Activated CD4-positive, alpha-beta T cell treated with anti-CD3 and anti-CD28 coated beads, Interleukin-2, Interleukin-4, amounts not matched to agents 100 ng/mL and 50 ng/mL, durations not matched to agents 16 hours and 8 hours (primary cell): ENCODE data around the gene CPEB1.

Experiments used
- DNase-seq: peaks from one replicate; pipeline ENCODE4 v3.0.0-alpha.2; 2020; ENCODE audit warnings: low spot score

CPEB1 gene

GRCh38 chr15:82595203-82595602 is 52.0 kb downstream of the CPEB1 start:
- DNase-seq: no peak

- no peak for DNase-seq
Measured at GRCh38 chr15:82587805-82588204, 59.4 kb downstream of the CPEB1 start.

DNA sequence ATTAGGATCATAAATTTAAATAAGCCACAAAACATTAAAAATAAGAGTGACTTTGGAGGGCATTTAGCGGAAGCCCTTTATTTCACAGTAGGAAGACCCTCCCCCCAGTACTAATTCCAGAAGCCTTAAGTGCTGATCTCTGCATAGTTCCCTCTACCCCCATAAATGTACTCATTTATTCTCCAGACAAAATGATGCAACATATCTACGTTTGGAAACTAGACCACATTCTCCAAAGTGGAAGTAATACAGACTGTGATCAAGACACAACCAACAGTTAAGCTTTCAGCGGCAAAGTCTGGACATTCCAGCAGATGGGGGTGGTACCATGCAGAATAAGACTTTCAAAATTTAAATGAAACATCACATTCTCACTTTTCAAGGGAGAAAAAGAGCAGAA is 62.1 kb downstream of the CPEB1 start:
- no peak for DNase-seq

GRCh38 chr15:82580713-82581112 is 66.5 kb downstream of the CPEB1 start:
- no peak for DNase-seq

DNA sequence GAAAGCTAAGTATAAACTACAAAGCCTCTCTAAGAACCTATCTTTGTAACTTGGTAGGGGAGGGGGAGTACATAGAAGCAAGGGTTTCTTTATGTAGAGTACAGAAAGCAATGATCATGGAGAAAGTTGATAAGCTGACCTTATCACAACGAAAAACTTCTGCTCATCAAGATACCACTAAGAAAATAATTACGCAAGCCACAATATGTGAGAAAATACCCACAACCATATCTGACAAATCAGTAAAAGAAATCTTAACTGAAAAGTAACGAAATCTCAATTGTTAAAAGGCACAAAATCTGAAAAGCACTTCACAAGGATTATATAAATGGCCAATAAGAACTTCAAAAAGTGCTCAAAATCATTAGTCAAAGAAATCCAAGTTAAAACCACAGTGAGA is 71.8 kb downstream of the CPEB1 start:
- DNase-seq: no peak

GRCh38 chr15:82572986-82573385 is 74.2 kb downstream of the CPEB1 start:
- no peak for DNase-seq

GRCh38 chr15:82572311-82572710 is 74.9 kb downstream of the CPEB1 start:
- DNase-seq: no peak

DNA sequence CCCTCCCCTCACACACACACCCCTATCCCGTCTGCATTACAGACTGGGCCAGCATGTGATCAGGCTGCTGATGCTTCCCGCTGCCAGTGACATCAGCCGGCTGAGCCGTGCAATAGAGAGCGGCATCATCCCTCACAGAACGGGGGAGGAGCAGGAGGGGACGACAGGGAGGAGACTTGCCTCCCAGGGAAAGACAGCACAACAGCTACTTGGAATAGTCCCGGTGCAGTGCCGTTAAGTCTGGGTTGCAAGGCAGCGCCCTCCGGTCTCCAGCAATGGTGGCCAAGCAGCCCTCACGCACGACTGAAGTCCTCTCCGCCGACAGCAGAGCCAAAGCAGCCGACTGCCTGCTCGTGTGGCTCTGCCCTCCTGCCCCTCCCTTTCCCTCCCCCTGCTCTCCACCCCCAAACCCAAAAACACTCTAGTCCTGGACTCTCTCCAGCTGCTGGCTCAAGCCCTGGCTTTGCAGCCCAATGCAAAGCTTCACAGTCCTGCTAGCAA is 75.4 kb downstream of the CPEB1 start:
- DNase-seq: no peak

DNA sequence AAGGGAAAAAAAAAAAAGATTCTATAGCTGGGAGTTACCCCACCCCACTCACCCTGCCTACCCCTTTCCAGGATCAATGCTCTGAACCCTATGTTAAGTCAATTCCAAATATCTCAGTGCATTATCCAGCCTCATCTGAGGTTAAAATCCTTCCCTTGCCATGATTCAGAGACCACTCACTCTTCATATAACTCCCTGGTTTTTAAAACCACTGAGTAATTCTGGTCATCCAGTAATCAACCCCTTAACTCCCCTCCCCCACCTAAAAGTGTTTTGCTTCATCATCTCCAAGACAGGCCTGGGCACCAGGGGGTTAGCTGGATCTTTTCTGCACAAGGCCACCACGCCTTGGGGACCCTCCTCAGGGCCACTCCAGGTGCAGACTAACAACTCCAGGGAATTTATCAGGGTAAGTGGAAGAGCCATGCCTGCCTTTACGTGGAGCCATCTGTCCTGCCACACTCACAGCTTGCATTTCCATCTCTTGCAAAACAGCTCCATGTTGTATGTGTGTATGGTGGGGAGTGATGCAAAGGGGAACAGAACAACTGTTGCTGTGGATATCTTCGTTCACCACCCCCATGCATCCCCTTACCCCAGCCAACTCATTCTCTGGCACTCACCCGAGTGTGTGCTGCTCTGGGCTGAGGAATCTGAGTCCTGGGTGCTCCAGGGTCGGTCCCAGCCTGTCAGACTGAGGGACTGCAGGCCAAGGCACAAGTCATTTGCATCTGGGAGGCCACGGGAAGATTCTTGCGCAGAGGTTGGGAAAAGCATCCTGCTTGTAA is 76.2 kb downstream of the CPEB1 start:
- no peak for DNase-seq

- DNase-seq: no peak
Measured at GRCh38 chr15:82569834-82570233, 77.3 kb downstream of the CPEB1 start.

DNA sequence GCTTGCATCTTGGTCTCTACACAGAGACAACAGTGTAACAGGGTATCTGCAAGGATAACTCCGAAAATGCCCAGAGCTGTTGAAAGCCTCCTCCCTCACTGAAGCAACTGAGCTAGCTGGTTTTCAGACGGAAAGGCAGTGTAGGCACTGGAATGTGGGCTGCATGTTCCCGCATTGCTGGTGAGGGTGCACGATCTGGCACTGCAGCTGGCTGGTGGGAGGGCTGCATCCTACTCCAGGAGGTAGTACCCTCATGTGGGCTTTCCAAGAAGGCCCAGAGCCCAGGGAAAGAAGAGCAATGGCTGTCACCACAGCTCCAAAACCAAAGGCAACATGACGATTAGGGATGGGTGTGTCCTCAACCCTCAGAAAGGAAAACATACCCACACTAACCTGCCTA is 78.2 kb downstream of the CPEB1 start:
- DNase-seq: no peak

DNA sequence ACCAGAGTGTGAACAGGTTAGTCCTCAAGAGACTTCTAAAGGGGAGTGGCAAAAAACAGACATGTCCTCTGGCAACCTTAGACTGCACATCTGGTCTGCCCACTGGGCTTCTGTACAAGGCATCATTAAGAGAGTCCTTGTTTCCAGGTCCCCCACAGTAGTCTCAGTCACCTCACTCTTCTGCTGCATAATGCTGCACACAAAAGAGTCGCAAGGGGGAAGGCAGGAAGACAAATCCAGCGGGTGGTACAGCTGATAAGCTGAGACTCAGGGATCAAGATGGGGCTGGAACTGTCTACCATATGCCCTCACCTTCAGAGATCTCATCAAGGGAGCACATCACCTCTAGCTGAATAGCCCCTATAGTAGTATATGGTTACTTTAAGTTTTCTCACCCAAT is 79.5 kb downstream of the CPEB1 start:
- no peak for DNase-seq

DNA sequence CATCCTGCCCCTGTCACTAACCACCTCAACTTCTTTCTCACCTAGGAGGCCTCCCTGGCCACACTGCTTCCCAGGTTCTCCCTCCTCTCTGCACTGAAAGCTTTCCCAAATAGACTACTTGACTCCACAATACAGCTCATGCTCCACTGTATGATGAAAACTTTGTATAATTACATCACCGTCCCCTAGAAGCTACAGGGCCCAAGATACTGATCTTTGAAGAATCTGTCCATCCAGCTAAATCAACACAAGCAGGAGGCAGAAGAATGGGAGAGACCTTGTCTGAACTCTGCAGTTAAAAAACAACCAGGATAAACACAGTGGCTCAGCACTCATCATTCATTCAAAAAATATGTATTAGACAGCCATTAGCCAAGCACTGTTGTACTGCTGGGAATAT is 80.5 kb downstream of the CPEB1 start:
- no peak for DNase-seq

DNA sequence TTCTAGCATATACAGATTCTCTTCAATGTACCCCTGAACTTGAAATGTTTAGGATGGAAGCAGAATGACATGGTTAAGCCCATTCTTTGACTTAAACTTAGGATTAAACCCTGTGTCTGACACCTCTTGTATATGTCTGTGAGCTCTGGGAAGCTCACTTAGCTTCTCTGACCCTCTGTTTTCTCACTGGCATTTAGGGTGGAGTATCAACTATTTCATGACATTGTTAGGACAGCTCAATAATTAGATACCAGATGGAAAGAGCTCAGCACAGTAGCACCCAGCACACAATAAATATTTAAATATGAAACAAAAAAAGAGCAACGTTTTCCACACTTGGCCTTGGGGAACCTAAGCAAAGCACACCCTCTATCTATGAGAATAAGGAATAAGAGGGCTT is 88.7 kb downstream of the CPEB1 start:
- DNase-seq: no peak

DNA sequence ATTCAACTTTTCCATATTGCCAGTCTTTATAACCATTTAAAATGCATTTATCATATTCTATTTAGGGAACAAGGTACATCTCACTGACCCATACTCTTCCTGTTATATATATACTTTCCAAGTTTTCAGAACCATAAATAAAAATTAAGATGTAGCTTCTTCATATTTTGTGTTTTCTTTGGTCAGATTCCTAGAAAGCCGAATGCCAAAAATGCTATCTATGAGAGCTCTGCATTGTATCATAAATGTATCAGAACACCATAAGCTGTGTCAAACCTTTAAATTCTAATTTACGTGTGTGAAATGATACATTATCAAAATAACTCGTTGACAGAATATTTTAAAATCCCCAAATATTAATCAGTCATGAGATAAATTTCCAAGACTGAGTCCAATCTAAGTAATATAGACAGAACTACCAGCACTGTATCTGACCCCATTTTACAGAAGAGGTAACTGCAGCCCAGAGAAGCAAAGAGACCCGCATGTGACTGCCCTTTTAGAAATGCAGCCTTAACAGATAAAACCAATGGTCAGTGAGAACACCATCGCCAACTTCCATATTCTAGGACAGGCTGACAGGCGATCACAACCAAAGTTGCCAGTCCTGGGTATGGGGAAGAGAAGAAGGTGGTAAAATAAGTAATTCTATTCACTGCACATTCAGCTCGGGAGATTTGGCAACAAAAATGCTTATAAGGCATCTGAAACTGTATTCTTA is 90.7 kb downstream of the CPEB1 start:
- no peak for DNase-seq

DNA sequence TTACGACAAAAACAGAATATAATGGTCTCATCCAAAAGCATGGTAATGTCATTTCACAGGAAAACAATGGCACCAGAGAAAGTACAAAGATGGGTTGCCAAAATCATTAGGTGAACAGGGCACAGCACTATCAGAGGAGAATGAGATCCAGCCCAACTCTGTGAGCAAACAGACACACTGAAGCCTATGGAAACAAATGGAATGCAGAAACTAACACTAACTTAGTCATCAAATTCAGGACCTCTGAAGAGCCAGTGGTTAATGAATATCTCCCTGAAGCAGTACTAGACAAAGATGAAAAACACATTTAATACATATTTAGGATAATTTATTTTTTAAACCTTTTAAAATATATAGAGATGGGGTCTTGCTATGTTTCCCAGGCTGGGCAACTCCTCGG is 92.3 kb downstream of the CPEB1 start:
- DNase-seq: no peak

- no peak for DNase-seq
Measured at GRCh38 chr15:82554351-82554750, 92.8 kb downstream of the CPEB1 start.

- DNase-seq: no peak
Measured at GRCh38 chr15:82553846-82554245, 93.3 kb downstream of the CPEB1 start.

GRCh38 chr15:82552861-82553260 is 94.3 kb downstream of the CPEB1 start:
- DNase-seq: no peak

DNA sequence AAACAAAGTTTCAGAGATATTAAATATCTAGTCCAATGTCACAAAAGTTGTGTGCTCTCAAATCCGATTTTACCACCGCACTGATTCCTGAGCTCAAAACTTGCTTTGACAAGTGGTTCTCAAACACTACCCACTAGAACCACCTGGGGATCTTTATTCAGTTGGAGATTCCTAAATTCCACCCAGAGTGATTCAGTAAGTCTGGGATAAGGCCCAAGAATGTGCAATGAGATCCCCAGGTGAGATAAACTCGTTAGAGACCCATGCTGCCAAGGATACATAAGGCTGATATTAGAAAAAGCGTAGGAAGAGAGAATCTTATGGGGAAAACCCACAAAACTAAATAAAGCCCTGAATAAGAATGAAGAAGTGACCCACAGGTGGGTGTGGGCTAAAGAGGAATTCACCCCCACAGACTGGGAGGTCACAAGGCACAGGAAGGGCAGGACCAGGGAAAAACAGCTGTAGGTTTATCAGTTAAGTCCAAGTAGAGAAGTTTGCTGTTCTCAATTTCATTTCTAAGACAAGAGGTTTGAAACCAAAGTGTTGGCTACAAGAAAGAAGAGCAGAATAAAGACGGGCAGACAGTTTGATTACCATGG is 95.4 kb downstream of the CPEB1 start:
- DNase-seq: no peak

GRCh38 chr15:82549199-82549665 is 97.9 kb downstream of the CPEB1 start:
- DNase-seq: no peak

GRCh38 chr15:82548700-82549099 is 98.5 kb downstream of the CPEB1 start:
- no peak for DNase-seq

- no peak for DNase-seq
Measured at GRCh38 chr15:82545478-82545877, 101.7 kb downstream of the CPEB1 start.
